GM19468 (cell line): ENCODE results near the gene JCAD.

Experiments used
- ATAC-seq: cut with Tn5 transposase; IDR thresholded peaks from one replicate; pipeline ENCODE4 v1.9.1; 2021; ENCODE audit warnings: mild to moderate bottlenecking, moderate library complexity, moderate number of reproducible peaks; ENCODE audit not compliant: unreplicated experiment; ENCODE audit errors: extremely low read depth

The JCAD gene

DNA sequence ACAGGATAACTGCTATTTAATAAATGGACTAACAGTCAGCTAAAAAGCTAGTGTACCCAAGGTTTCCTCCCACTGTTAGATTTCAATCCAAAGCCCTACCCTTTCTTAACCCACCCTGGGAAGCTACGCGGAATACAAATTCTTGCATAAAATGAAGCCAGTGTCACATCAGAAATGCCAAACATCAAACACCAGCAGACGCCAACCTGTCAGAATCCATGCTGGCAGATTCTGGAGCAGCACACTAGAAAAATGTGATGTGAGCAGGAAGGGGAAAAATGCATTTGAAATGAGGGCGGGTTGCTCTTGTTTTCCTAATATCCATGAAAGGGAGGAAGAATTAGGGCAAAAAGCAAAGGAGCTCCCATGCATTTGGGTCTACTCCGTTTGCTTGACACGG is 16.1 kb upstream of the JCAD start:
- no peak for ATAC-seq

DNA sequence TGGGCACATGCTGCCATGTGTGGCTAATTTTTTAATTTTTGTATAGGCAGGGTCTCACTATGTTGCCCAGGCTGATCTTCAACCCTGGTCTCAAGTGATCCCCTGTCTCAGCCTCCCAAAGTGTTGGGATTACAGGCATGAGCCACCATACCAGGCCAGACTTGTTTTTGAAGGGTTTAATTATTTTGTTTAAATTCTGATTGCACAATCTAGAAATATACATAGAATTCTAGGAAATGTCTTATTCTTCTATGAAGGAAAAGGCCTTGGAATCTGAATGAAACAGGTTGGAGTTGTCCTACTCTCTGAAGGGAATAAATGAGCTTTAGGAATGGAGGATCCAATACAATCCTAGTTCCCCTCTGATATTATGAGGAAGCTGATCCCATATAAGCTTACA is 15.5 kb upstream of the JCAD start:
- no peak for ATAC-seq

DNA sequence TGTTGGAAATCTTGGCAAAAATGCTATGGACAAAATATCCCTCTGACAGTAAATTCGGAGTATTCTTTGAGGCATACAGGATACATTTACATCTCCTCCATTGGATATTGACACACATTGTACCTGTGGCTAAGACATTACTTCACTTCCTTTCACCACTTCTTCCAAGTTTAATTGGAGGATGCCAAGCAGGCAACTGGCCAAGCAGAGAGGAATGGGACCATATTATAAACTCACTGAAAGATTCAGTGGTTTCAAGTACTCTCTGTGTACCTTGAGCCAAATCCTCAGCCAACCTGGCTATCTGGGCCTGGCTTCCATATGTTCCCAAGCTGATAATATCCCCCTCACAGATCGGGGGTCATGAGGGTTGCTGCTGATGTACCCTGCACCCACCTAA is 14.7 kb upstream of the JCAD start:
- no peak for ATAC-seq

DNA sequence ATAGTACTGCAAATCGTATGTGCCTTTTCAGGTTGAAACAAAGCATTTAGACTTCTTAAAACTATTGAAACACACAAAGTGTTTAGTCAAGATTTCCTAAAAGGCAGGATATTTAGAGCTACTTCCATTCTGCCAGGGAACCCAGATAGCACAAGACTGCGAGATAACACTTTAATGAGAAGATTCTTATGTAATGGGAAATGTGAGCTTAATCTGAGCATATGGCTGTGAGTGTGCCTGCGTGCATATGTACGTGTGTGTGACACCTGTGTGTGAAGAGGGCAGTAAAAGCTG is 14.3 kb upstream of the JCAD start:
- no peak for ATAC-seq

DNA sequence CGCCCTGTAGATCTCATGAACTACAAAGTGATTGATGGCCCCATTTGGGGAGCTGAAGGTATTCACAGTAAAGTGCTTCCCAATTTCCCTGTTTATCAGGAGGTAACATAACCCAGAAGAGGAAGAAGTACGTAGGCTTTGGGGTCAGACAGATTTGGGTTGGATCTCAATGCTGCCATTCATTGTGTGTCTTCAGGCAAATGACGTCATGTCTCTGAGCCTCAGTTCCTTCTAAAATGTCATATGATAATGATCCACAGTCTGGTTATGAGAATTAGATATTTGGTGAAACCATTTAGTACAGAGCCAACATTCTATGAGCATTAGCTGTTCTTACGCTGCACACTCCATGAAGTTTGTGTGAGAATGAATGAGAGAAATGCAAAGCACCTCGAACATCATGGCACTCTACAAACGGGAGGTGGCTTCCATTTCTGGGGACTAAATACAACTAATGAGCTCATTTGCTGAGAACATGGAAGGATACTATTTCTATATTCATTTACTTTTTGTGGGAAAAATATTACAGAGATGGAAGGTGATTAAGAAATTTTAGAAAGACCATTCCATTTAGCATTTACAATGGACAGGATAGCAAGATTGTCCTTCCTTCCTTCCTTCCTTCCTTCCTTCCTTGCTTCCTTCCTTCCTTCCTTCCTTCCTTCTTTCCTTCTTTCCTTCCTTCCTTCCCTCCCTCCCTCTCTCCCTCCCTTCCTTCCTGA is 13.8 kb upstream of the JCAD start:
- no peak for ATAC-seq

DNA sequence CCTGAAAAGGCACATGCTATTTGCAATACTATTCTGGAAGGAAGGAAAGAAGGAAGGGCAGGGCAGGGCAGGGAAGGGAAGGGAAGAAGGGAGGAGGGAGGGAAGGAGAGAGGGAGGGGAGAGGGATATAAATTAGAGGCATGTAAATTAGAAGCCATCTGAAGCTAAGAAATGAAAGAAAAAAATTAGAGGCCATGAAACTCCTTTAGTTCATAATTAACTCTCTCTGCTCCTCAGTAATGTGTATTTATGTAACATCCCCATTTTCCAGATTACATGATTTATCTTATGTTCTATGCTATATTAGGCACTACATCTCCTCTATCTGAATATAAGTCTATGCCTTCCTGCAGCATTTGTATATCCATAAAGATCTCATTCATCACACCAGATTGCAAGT is 12.7 kb upstream of the JCAD start:
- ATAC-seq, result no peak

DNA sequence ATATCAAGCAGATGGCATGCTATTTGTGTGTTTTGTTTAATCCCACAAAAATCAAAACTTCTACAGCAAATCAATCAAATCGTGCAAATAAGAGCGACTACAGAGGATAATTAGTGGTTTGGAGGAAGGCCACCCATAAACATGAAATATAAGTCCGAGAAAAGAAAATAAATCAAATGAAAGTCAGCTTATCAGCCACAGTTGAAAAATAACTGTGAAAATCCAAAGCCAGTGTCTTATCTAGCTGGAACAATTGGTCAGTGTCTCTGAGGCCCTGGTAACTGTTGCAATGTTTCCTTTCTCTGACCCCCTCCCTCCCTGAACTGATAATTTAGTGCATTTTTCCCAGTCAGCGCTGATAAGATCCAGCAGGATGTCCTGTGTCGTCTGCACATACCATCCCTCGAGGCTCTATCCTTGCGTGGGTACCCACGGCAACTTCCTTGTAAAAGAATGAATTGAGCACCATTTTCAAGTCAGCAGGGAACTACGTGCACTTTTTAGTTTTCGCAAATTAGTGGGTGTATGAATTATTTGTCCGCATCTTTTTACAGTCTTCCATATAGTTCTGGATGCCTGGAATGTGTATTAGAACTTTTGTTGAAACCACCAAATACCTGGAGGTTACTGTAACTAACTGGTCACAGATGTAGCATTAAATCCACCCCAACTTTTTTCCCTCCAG is 10.8 kb upstream of the JCAD start:
- no peak for ATAC-seq

DNA sequence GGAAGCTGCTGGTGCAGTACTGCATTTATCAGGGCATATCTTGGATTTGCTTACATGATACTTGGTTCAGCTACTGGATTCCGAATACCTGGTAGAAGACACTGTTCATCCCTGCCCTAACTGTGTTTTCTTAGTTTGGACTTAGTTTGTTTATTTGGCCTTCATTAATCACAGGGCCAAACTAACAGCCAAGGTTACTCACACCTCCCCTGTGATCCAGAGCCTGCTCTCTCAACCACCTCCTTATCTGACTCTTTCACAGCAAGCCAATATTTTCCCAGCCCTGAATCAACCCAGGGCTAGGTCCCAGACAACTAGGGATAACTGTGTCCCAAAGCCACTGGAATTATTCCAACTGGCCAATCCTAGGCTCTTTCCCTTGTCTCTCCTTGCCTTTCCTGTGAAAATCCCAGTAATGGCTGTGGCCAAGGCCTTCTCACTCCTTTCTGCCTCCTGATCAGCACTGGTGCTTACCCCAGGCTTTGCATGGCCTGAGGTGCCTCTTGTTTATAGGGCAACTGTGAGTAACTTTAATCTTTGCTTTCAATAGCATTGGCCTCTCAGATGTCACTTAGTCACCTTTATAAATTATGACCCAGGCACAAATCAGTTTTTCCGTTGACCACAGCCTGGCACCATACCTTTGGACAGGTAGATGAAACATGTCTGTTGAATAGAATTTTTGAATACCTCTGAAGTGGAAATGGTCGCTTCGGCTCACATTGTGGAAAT is 9.3 kb upstream of the JCAD start:
- no peak for ATAC-seq

DNA sequence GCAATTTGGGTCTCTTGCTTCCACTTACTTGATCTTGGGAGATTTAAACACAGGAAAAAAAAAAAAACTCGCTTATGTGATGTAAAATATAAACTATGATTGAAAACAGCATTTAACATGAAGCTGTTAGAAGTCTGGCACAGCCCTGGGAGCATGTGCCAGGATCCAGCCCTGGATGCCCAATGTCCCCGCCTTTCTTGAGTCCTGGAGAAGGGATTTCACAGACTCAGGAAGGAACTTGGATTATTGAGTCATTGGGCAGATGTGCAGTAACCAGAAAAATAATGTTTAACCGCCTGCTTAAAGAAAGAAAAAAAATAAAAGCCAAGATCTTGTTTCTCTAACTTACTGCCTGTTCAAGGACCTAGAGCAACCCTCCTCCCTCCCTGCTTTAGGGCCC is 3.7 kb upstream of the JCAD start:
- ATAC-seq, result no peak

DNA sequence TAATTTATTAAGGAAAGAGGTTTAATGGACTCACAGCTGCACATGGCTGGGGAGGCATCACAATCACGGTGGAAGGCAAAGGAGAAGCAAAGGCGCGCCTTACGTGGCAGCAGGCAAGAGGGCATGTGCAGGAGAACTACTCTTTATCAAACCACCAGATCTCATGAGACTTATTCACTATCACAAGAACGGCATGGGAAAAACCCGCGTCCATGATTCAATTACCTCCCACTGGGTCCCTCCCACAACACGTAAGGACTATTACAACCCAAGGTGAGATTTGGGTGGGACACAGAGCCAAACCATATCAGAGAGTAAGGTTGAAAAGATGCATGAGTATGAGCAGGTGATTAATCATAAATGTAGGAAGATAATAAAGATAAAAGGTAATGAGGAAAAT is 3.2 kb upstream of the JCAD start:
- ATAC-seq, result no peak

DNA sequence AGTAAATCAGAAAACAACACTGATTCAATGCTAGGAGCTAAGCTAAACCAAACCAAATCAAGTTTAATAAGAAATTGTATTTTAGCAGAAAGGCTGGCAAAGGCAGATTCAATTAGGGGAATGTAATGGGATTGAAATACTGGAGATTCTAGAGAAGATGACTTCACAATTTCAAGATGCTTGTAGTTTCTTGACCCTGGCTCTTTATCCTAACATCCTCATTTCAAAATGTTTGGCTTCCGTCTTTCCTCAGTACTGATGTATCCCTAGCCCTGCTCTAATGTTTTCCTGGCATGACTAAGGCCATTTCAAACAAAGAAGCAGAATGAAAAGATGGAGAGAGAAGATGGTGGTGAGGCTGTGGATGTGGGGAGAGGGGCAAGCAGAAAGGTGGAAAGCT is 2.7 kb upstream of the JCAD start:
- ATAC-seq, result no peak

DNA sequence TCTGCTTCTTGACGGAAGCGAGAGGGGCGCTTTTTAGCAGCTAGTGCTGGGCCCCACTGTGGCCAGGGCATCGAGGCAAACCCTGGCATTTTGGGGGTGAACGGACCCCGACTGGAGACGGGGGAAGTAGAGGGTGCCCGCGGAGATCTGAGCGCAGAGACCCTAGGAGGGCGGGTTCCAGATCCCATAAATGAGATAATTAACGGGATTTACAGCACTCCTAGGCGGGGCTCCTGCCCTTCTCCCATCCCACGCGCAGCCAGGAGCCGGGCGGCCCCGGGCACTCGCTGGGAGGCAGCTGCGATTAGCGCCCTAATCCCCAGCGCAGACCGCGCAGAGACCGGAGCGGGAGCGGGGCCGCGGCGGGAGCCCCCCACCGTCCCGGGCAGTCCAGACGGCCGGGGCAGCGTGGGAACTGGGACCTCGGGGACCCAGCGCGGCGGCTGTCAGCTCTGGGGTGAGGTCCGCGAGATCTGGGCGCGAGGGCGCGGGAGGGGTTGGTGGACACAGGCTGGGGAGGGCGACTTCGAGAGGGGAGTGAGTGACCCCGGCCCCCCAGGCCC is 735 bp downstream of the JCAD start:
- ATAC-seq, result no peak

DNA sequence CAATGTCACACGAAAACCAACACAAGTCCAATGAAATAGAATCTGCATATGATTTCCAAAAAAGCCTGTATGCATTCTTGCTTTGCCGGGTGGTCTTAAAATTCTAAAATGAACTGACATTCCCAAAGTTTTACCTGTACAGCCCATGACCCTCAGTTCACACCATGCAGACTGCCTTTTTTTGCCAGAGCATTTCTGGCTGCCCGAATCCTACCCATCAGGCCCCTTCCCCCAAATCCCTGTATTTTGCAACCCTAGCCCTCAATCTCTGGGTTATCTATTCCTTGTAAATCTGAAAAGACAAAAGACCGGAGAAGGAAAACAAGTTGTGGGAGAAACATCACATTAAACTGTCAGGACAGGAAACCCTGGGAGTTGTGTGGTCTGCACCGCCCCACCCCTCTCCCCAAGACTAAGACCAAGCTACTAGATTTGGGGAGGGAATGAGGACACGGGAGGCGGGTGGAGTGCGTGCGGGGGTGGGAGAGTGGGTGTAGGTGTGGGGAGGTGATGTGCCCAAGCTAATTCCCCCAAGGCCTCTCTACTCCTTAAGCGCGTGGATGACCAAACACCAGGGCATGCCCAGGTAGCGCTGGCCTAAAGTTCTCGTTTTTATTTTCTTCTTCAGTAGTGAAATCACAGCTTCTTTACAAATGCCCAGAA is 1.4 kb downstream of the JCAD start:
- no peak for ATAC-seq

DNA sequence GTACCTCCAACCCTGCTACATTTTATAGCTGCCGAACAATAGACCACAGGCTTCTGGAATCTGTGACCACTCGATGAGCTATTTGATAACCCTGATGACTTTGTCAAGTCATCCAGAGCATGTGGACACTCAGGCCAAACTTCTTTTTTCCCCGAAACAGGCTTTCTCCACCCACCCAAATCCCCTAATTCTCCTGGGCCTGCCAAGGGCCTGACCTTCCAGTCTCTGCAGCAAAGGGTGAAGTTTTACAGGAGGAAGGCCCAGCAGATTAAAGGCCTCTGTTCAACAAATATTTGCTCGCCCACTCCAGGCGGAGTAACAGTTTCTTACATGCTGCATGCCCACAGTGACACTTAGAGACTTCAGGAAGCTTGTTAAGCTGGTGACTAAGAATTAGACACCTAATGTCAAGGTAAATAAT is 2.0 kb downstream of the JCAD start:
- ATAC-seq, result no peak

DNA sequence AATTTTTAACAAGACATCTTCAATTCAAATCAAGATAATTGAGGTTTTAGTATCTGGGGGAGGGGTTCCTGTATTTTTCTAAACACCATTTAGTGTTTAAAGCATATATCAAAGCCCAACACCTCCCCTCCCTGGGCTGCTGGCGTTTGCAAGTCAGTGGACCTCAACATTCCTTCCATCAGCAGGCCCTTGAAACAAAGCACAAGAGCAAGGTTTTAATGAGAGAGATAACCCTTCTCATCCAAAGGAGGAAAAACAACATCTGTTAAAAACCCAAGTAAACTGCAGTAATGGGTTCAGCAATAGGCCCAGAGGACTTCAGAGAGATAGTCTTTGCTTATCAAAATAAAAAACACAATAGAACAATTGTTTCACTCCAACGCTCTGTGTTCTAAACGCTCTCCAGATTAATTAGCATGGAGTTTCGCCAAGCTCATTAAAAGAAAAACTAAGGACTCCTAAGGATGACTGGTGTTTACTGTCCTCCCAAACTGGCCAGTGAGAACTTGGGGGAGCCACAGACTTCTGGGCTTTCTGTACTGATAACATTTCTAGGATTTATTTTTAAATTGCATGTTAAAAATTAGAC is 2.5 kb downstream of the JCAD start:
- no peak for ATAC-seq

DNA sequence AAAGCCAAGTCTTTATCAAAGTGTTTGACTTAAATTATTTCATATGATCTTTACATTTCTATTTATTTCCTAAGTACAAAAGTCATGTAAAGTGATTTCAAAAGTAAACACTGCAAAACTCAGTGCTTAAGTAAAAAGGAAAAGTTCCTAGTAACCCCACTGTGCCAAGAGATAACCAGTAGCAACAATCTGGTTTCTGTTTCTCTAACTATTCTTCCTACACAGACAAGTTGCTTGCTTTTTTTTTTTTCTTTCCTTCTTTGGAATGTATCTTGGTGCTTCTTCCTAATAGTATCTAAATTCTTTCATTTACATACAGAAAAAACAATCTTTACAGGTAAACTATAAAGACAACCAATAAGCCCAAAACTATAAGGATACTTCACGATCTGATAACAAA is 3.1 kb downstream of the JCAD start:
- ATAC-seq, result no peak

DNA sequence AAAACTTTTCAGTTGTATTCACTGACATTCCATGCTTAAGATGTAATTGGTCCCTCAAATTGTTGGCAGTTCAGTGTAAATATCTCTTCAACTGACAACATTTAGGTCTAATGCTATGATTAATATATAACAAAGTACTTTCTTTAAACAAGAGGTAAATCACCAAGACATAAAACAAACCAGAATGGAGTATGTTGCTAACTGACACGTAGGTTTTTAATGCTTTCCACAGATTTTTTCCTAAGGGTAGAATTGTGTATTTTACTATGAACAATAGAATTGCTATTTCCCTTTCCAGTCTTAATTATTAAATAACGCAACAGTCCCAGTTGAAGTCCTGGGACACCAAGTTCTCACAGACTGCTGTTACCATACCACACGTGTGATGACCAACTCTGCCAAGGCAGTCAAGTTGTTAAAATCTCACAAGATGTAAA is 4.1 kb downstream of the JCAD start:
- no peak for ATAC-seq

DNA sequence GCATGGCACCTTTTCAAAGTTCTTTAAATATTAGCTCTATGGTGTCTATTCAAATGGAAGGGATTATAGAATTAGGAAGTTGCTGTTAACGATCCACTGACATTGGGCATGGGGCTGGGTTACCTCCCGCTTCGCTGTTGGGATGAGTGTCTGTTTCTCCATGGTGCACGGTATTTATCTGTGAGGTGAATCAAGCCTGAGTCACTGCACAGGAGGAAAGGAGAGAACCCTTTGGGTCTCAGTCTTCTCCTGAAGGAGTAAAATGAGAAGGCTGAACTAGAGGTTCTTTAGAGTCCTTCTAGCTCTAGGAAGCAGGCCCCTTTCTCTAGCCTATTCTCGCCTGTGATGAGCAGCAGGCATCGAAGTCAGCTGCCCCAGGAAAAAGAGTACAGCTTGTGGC is 7.3 kb downstream of the JCAD start:
- ATAC-seq, result no peak

DNA sequence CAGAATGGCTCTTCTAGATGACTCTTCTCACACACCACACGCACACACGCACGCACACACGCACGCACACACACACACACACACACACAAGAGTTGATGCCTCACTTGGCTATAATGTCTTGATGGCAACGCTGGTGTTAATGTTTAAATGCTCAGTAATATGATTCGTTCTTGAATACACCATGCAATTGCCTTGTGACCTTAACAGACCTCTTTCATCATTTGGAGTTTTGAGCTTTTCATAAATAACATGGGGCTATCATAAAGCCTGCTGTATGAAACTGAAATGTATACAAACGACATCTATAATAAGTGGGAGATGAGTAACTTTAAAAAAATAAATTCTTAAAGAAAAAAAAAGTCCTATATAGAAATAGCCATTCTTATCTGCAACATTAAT is 8.2 kb downstream of the JCAD start:
- ATAC-seq, result no peak

DNA sequence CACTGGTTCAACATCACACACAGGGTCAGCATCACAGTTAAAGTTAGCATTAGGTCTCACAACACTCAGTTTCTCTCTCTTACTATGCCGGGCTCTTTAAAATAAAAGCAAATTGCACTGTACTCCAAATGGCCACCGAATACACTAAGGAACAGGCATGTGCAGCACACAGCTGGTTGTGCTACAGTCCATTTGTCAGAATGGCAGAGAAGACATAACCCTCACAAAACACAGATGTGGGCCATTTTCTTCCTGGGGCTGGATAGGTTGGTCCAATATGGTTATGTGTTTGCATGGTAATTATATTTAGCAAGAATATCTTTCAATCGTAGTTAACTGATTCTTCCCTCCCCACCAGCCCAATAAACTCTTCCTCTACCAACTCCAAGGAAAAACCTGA is 9.0 kb downstream of the JCAD start:
- no peak for ATAC-seq
